Lower leg skin (tissue), 3 donors: ENCODE results near the gene ADD2.

Source experiments
- CTCF ChIP-seq, 3 donors: fragments of 450-650 bp; IDR thresholded peaks; one replicate each; pipeline ENCODE4 v1.5.1; 2016; ENCODE audit warnings: antibody characterized with exemption in 3 of 3, mild to moderate bottlenecking in 3 of 3, moderate library complexity in 2 of 3
- POLR2A ChIP-seq, 2 donors: fragments of 450-650 bp; IDR thresholded peaks; one replicate each; pipeline ENCODE4 v1.6.1; 2016 to 2017; ENCODE audit warnings: antibody characterized with exemption in 2 of 2, mild to moderate bottlenecking in 1 of 2, moderate library complexity in 1 of 2

GRCh38 chr2:70796262-70796661 lies 28.3 kb upstream of the ADD2 start:
- TF ChIP-seq CTCF (IDR thresholded peaks at IDR 0.05): no peak
- TF ChIP-seq POLR2A (IDR thresholded peaks at IDR 0.05): no peak
